NT2/D1 (cell line): Measurements from ENCODE around the gene MTOR.
A peak's percentile ranks its signal among the peaks of the same experiment; 100 is the strongest.

Experiments used
- DNase-seq: peaks from one replicate; pipeline ENCODE4 v3.0.0-alpha.2; 2011; ENCODE audit warnings: low read depth, low spot score
- H3K27me3 ChIP-seq: 2 replicates; pipeline ENCODE4 v1.6.0; 2011; ENCODE audit warnings: mild to moderate bottlenecking; ENCODE audit not compliant: insufficient read length, insufficient read depth
- H3K36me3 ChIP-seq: 2 replicates; pipeline ENCODE4 v1.6.1; 2011; ENCODE audit warnings: mild to moderate bottlenecking, low read length, mixed read lengths; ENCODE audit not compliant: insufficient read depth, insufficient read length
- H3K4me1 ChIP-seq: 2 replicates; pipeline ENCODE4 v1.5.1; 2011; ENCODE audit not compliant: insufficient read depth, insufficient read length
- H3K4me3 ChIP-seq: 2 replicates; pipeline ENCODE4 v1.5.1; 2011; ENCODE audit warnings: low read depth; ENCODE audit not compliant: insufficient read length
- H3K9ac ChIP-seq: 2 replicates; pipeline ENCODE4 v1.6.0; 2011; ENCODE audit warnings: low read depth; ENCODE audit not compliant: insufficient read length
- H3K9me3 ChIP-seq: 2 replicates; pipeline ENCODE4 v1.5.1; 2011; ENCODE audit warnings: mild to moderate bottlenecking, low read length; ENCODE audit not compliant: insufficient read depth
- SUZ12 ChIP-seq: IDR thresholded peaks from 2 replicates; pipeline ENCODE4 v1.6.1; 2011; ENCODE audit not compliant: insufficient read length, insufficient read depth; ENCODE audit errors: extremely low read depth
- YY1 ChIP-seq: IDR thresholded peaks from 2 replicates; pipeline ENCODE4 v1.6.1; 2011; ENCODE audit not compliant: insufficient read length, insufficient read depth
- ZNF274 ChIP-seq: IDR thresholded peaks from 2 replicates; pipeline ENCODE4 v1.6.1; 2011; ENCODE audit warnings: mild to moderate bottlenecking, low read depth, low read length

MTOR gene

GRCh38 chr1:11062965-11063401 is 199.4 kb downstream of the MTOR start:
- H3K36me3 ChIP-seq: peaks cover 53% of the 10 kb centered on the region
- no peaks in the 10 kb centered on the region for H3K9me3 ChIP-seq

GRCh38 chr1:11061652-11062365 is 200.5 kb downstream of the MTOR start:
- Histone ChIP-seq H3K27me3 (no peaks in the 10 kb centered on the region), H3K36me3 (peaks cover 57% of the 10 kb centered on the region), H3K4me1 (peaks cover 3% of the 10 kb centered on the region), H3K4me3 (no peak overlapping the region), H3K9me3 (no peaks in the 10 kb centered on the region), H3K9ac (peak overlapping the region; percentile 8)
- TF ChIP-seq ZNF274: no peak
- TF ChIP-seq YY1: no peak
- TF ChIP-seq SUZ12: no peak
- DNase-seq: no peak

More at GRCh38 chr1:11062965-11063401, 199.4 kb downstream of the MTOR start:
- Histone ChIP-seq H3K4me3 (no peak overlapping the region), H3K27me3 (no peaks in the 10 kb centered on the region), H3K4me1 (peaks cover 3% of the 10 kb centered on the region), H3K9ac (peak overlapping the region; percentile 21)
- no peak for DNase-seq
- no peak for TF ChIP-seq YY1
- no peak for TF ChIP-seq ZNF274
- TF ChIP-seq SUZ12: no peak

- Histone ChIP-seq H3K36me3 (peaks cover 54% of the 10 kb centered on the region), H3K9me3 (no peaks in the 10 kb centered on the region), H3K4me3 (peak within 1 kb of the TSS; percentile 84), H3K27me3 (no peaks in the 10 kb centered on the region), H3K4me1 (peaks cover 3% of the 10 kb centered on the region), H3K9ac (peak within 1 kb of the TSS; percentile 95)
- DNase-seq: peak; percentile 80
- TF ChIP-seq ZNF274 (no peak), YY1 (no peak), SUZ12 (no peak)
Observed at GRCh38 chr1:11059968-11060830, 202.2 kb downstream of the MTOR start, which contains the start of gene SRM. Gene SRM, minus strand, starts transcription at chr1:11060018. Its CDS starts 75 bp downstream, at chr1:11059943.

- no peak for DNase-seq
- H3K9ac ChIP-seq: peak overlapping the region; percentile 95
- H3K4me3 ChIP-seq: peak overlapping the region; percentile 84
- H3K36me3 ChIP-seq: peaks cover 55% of the 10 kb centered on the region
- no peaks in the 10 kb centered on the region for H3K9me3 ChIP-seq
- no peaks in the 10 kb centered on the region for H3K27me3 ChIP-seq
- peaks cover 3% of the 10 kb centered on the region for H3K4me1 ChIP-seq
- no peak for TF ChIP-seq ZNF274
- TF ChIP-seq SUZ12: no peak
- TF ChIP-seq YY1: no peak
Observed at GRCh38 chr1:11059155-11059967, 203.0 kb downstream of the MTOR start.

DNA sequence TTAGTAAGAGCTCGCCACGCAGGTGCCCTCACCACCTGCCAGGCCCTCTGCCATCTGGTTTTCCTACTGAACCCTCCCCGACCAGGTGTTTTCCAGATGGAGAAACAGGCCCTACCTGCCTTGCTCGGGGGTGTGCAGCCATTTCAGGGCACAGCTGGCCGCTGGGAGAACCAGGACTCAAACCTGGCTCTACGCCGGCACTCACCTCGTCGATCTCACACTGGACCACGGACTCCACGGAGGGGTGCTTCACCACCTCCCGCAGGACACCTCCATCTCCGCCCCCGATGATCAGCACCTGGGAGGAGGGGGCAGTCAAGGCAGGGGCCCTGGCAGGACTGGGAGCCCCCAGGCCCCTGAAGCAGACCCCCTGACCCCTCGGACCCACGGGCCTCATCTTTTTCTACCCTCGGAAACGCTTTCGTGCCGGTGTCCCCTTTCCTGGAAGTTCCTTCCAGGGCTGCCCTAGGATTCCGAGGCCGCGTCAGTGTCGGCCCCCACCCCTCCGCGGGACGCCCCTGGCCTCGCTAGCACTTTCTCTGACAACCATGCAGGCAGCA is 203.7 kb downstream of the MTOR start:
- Histone ChIP-seq H3K4me1 (peaks cover 5% of the 10 kb centered on the region), H3K4me3 (peak overlapping the region; percentile 84), H3K9me3 (no peaks in the 10 kb centered on the region), H3K27me3 (no peaks in the 10 kb centered on the region), H3K36me3 (peaks cover 57% of the 10 kb centered on the region), H3K9ac (peak overlapping the region; percentile 95)
- TF ChIP-seq YY1: no peak
- no peak for DNase-seq

- Histone ChIP-seq H3K4me1 (peaks cover 5% of the 10 kb centered on the region), H3K9me3 (no peaks in the 10 kb centered on the region), H3K9ac (no peak overlapping the region), H3K4me3 (no peak overlapping the region), H3K36me3 (peaks cover 57% of the 10 kb centered on the region), H3K27me3 (no peaks in the 10 kb centered on the region)
- DNase-seq: no peak
- TF ChIP-seq ZNF274 (no peak), YY1 (no peak), SUZ12 (no peak)
Observed at GRCh38 chr1:11058026-11058425, 204.3 kb downstream of the MTOR start.

GRCh38 chr1:11057477-11057876 is 204.9 kb downstream of the MTOR start:
- DNase-seq: no peak
- Histone ChIP-seq H3K4me1 (peaks cover 5% of the 10 kb centered on the region), H3K4me3 (no peak overlapping the region), H3K9ac (no peak overlapping the region), H3K36me3 (peaks cover 53% of the 10 kb centered on the region), H3K27me3 (no peaks in the 10 kb centered on the region), H3K9me3 (no peaks in the 10 kb centered on the region)
- TF ChIP-seq YY1: no peak
- no peak for TF ChIP-seq SUZ12
- no peak for TF ChIP-seq ZNF274
